ENCODE results near the gene DACT3.

- TF ChIP-seq POLR2A (IDR thresholded peaks at IDR 0.05): no peak
- TF ChIP-seq, protein P1, sequence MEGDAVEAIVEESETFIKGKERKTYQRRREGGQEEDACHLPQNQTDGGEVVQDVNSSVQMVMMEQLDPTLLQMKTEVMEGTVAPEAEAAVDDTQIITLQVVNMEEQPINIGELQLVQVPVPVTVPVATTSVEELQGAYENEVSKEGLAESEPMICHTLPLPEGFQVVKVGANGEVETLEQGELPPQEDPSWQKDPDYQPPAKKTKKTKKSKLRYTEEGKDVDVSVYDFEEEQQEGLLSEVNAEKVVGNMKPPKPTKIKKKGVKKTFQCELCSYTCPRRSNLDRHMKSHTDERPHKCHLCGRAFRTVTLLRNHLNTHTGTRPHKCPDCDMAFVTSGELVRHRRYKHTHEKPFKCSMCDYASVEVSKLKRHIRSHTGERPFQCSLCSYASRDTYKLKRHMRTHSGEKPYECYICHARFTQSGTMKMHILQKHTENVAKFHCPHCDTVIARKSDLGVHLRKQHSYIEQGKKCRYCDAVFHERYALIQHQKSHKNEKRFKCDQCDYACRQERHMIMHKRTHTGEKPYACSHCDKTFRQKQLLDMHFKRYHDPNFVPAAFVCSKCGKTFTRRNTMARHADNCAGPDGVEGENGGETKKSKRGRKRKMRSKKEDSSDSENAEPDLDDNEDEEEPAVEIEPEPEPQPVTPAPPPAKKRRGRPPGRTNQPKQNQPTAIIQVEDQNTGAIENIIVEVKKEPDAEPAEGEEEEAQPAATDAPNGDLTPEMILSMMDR (IDR thresholded peaks at IDR 0.05): no peak
- TF ChIP-seq POLR2AphosphoS5 (IDR thresholded peaks at IDR 0.05): no peak
- TF ChIP-seq EP300 (IDR thresholded peaks at IDR 0.05): no peak
Measured at GRCh38 chr19:46629546-46630025, 31.4 kb downstream of the DACT3 start.

Measured in suprapubic skin (tissue), 4 donors.